HL-60/S4 treated with phorbol 12-myristate 13-acetate at 8.2 ng/mL for 4 days and 3 days (cell line): ENCODE measurements around the gene ZNF77.
"Not testable (repeated sequence)": the region's sequence is repeated elsewhere in the genome, so short reads cannot be mapped to it uniquely, and the experiment has no call there.

Experiments
- in situ Hi-C: fragments of 300-500 bp; cut with MboI; formaldehyde crosslinking; loops from 2 replicates; pipeline ENCODE4 v1.15.0; 2022; ENCODE audit warnings: low sequenced_read_pairs

Gene ZNF77

GRCh38 chr19:2944775-2945574 lies at the start of gene ZNF77:
Gene ZNF77, minus strand, starts transcription at chr19:2944971. Its CDS starts 131 bp downstream, at chr19:2944840.
- in situ Hi-C loops = loop anchor here (25.0 kb wide), 1 partner anchor 108 kb away; the partner anchor contains the start of gene ZNF555

GRCh38 chr19:2993579-2993978 lies 48.8 kb upstream of the ZNF77 start:
- in situ Hi-C loops = no loop called here

GRCh38 chr19:2992958-2993357 lies 48.2 kb upstream of the ZNF77 start:
- in situ Hi-C loops = no loop called here

- in situ Hi-C loops = not testable (repeated sequence)
Observed at GRCh38 chr19:2992333-2992732, 47.6 kb upstream of the ZNF77 start.

GRCh38 chr19:2989236-2989946 lies 44.6 kb upstream of the ZNF77 start:
- in situ Hi-C loops = no loop called here

- in situ Hi-C loops = no loop called here
Observed at GRCh38 chr19:2988568-2988967, 43.8 kb upstream of the ZNF77 start.

- in situ Hi-C loops = no loop called here
Observed at GRCh38 chr19:2987797-2988196, 43.0 kb upstream of the ZNF77 start.

- in situ Hi-C loops = no loop called here
Observed at GRCh38 chr19:2986951-2987524, 42.3 kb upstream of the ZNF77 start.

GRCh38 chr19:2984215-2984528 lies 39.4 kb upstream of the ZNF77 start:
- in situ Hi-C loops = no loop called here

- in situ Hi-C loops = no loop called here
Observed at GRCh38 chr19:2983351-2984214, 38.8 kb upstream of the ZNF77 start.

GRCh38 chr19:2982983-2983350 lies 38.2 kb upstream of the ZNF77 start:
- in situ Hi-C loops = no loop called here

GRCh38 chr19:2982561-2982960 lies 37.8 kb upstream of the ZNF77 start:
- in situ Hi-C loops = no loop called here

- in situ Hi-C loops = no loop called here
Observed at GRCh38 chr19:2981898-2982297, 37.1 kb upstream of the ZNF77 start.

GRCh38 chr19:2978772-2979171 lies 34.0 kb upstream of the ZNF77 start:
- in situ Hi-C loops = no loop called here

- in situ Hi-C loops = no loop called here
Observed at GRCh38 chr19:2978166-2978767, 33.5 kb upstream of the ZNF77 start.

GRCh38 chr19:2977746-2978138 lies 33.0 kb upstream of the ZNF77 start:
- in situ Hi-C loops = no loop called here

- in situ Hi-C loops = no loop called here
Observed at GRCh38 chr19:2977001-2977745, 32.4 kb upstream of the ZNF77 start, which contains the start of gene TLE6. Gene TLE6, plus strand, starts transcription at chr19:2977564. Its CDS starts 670 bp downstream, at chr19:2978234.

- in situ Hi-C loops = no loop called here
Observed at GRCh38 chr19:2976609-2977000, 31.8 kb upstream of the ZNF77 start.

- in situ Hi-C loops = no loop called here
Observed at GRCh38 chr19:2974342-2975041, 29.7 kb upstream of the ZNF77 start.
